ENCODE data around the gene CXCL14.

DNA sequence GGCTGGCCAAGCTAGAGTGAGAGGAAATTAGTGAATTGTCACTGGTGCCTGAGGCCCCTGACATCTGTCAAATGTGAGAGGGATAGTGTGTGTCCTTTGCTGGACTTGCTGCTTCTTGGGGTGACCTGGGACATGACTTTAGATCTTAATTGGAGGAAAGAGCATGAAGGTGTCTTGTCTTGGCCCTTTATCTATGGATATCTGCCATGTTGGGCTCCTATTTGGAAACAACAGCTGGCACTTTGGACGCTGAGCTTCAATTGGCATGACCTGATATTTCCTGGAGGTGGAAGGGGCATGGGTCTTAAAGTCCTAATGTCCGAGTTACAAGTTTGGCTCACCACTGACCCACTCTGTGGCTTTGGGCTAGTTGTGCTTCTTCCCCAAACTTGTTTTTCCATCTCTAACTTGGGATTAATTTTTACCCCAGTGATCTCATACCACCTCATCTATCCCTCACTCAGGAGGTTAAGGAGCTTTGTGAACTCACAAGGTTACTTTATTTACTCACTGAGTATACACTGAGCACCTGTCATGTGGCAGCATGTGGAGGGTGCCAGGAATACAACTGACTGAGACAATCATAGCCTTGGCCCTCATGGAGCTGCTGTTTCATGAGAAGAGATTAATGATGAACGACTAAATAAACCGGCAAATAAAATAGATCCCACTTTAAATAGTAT, 30.1 kb upstream of the CXCL14 start:
- no peak for TF ChIP-seq EZH2 (IDR thresholded peaks at IDR 0.05; ENCODE audit: low read depth)
- TF ChIP-seq, protein P1, sequence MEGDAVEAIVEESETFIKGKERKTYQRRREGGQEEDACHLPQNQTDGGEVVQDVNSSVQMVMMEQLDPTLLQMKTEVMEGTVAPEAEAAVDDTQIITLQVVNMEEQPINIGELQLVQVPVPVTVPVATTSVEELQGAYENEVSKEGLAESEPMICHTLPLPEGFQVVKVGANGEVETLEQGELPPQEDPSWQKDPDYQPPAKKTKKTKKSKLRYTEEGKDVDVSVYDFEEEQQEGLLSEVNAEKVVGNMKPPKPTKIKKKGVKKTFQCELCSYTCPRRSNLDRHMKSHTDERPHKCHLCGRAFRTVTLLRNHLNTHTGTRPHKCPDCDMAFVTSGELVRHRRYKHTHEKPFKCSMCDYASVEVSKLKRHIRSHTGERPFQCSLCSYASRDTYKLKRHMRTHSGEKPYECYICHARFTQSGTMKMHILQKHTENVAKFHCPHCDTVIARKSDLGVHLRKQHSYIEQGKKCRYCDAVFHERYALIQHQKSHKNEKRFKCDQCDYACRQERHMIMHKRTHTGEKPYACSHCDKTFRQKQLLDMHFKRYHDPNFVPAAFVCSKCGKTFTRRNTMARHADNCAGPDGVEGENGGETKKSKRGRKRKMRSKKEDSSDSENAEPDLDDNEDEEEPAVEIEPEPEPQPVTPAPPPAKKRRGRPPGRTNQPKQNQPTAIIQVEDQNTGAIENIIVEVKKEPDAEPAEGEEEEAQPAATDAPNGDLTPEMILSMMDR (conservative IDR thresholded peaks at IDR 0.05) = no peak

Data from PC-9 (cell line).